ENCODE data around the gene PACS2.

PACS2 gene

DNA sequence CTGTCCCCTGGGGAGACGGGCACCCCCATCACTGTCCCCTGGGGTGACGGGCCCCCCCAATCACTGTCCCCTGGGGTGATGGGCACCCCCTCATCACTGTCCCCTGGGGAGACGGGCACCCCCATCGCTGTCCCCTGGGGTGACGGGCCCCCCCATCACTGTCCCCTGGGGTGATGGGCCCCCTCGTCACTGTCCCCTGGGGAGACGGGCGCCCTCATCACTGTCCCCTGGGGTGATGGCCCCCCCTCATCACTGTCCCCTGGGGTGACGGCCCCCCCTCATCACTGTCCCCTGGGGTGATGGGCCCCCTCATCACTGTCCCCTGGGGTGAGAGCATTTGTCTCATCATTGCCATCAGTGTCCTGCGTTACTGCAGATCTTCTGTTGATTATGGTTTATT is 38.6 kb downstream of the PACS2 start:
- DNase-seq (ENCODE audit: low read depth): no peak
- TF ChIP-seq, protein P1, sequence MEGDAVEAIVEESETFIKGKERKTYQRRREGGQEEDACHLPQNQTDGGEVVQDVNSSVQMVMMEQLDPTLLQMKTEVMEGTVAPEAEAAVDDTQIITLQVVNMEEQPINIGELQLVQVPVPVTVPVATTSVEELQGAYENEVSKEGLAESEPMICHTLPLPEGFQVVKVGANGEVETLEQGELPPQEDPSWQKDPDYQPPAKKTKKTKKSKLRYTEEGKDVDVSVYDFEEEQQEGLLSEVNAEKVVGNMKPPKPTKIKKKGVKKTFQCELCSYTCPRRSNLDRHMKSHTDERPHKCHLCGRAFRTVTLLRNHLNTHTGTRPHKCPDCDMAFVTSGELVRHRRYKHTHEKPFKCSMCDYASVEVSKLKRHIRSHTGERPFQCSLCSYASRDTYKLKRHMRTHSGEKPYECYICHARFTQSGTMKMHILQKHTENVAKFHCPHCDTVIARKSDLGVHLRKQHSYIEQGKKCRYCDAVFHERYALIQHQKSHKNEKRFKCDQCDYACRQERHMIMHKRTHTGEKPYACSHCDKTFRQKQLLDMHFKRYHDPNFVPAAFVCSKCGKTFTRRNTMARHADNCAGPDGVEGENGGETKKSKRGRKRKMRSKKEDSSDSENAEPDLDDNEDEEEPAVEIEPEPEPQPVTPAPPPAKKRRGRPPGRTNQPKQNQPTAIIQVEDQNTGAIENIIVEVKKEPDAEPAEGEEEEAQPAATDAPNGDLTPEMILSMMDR (conservative IDR thresholded peaks at IDR 0.05; ENCODE audit: low read depth, low read length): no peak
- H3K4me3 ChIP-seq (ENCODE audit: low read length): no peak overlapping the region

DNA sequence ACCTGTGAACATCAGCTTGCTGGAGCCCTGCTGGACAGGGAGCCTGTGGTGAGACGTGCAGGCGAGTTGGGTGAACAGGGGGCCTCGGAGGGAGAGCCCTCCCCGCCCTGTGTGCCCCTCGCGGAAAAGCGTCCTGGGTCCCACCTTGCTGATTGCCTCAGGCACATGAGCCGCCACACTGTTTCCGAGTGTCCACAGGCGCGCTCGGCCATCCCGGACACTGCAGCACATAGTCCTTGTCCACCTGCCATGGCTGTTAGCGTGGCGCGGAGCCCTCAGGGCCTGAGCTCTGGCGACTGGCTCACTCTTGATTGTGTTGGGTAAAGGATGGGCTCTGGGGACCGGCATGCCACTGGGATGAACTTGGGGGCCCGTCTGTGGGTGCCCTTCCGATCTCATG is 40.0 kb downstream of the PACS2 start:
- TF ChIP-seq, protein P1 (conservative IDR thresholded peaks at IDR 0.05; ENCODE audit: low read depth, low read length): no peak
- H3K4me3 ChIP-seq (ENCODE audit: low read length): no peak overlapping the region
- no peak for DNase-seq (ENCODE audit: low read depth)

DNA sequence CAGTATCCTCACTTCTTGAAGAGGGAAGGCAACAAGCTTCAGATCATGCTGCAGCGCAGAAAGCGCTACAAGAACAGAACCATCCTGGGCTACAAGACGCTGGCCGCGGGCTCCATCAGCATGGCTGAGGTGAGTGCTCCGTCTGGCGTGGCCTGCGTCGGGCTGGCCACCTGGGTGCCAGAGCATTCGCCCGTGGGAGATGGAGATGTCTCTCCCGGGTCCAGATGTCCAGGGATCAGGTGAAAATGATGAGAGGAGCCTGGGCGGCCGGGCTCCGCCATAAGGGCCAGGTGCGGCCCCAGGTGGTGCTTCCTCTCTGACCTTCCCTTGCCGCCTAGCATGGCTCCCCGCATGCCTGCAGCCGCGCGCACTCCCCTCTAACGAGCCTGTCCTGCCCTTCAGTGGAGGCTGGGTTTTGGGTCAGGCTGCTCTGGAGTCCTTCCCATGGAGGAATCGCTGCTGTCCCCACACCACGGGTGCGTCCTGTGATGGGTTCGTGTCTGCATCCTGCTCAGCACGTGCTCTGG is 40.6 kb downstream of the PACS2 start:
- H3K4me3 ChIP-seq (ENCODE audit: low read length): no peak overlapping the region
- DNase-seq (ENCODE audit: low read depth): no peak
- TF ChIP-seq, protein P1 (conservative IDR thresholded peaks at IDR 0.05; ENCODE audit: low read depth, low read length): no peak

DNA sequence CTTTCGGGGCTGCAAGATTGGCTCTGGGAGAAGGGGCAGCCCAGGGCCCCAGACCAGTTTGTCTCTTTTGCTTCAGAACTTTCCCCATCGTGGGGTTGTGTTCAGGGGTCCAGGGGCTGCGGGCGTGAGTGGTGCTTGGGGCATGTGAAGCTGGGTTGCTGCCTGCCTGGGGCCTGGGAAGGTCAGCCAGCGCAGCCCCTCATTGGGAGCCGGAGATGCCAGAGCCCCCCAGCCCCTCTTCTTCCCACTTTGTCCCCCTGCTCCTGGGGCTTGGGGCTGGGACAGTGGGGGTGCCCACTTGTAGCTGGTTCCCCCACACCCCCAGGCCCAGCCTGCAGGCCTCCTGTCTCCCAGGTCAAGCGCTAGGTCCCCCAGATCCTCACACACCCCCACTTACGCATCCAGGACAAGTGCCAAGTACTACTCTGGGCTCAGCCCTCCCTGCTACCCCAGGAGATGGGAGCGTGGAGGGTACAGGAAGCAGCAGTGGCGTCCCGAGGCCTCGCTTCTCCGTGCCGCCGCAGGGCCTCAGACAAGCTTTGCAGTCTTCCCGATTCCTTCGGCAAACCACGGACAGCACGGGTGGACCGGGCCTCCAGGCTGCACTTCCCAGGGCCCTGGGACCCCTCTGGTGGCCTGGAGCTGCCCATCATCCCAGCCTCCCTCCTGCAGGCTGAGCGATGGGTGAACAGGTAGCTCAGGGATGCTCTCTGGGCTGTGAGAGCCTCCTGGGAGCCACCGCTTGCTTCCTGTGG is 41.5 kb downstream of the PACS2 start:
- TF ChIP-seq, protein P1 (conservative IDR thresholded peaks at IDR 0.05; ENCODE audit: low read depth, low read length): no peak
- no peak overlapping the region for H3K4me3 ChIP-seq (ENCODE audit: low read length)
- DNase-seq (ENCODE audit: low read depth): no peak

DNA sequence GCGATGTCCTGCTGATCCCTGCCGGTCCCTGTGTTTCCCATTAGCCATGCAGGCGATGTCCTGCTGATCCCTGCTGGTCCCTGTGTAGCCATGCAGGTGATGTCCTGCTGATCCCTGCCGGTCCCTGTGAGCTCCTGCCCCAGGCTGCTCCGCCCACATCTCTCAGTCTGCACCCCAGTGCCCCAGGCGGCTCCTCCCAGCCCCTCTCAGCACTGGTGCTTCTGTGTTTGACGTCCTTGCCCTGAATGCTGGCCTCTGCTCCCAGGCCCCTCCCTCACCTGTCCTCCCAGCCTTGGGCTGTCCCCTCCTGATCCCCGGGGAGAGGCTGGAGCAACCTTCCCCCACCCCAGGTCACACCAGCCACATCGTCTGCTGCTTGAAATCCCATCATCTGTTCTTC is 42.4 kb downstream of the PACS2 start:
- DNase-seq (ENCODE audit: low read depth): no peak
- H3K4me3 ChIP-seq (ENCODE audit: low read length): no peak overlapping the region
- TF ChIP-seq, protein P1 (conservative IDR thresholded peaks at IDR 0.05; ENCODE audit: low read depth, low read length): no peak

DNA sequence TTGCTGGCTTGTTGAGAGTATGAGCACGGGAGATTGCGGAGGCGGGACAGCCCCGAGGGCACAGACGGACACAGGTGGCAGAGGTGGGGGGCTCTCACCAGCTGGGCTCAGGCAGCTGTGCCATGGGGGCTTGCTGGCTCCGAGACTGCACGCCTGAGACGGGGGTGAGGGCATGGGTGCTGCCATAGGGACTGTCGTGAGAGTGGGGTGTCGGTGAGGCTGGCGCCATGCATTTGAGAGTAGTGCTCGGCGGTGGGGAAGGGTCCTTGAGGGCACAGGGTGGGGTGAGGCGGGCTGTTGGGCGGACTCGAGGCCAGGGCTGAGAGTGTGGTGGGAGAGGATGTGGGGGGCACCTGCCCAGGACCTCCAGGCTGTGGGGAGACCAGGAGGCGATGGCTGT is 43.1 kb downstream of the PACS2 start:
- no peak for DNase-seq (ENCODE audit: low read depth)
- TF ChIP-seq, protein P1 (conservative IDR thresholded peaks at IDR 0.05; ENCODE audit: low read depth, low read length): no peak
- H3K4me3 ChIP-seq (ENCODE audit: low read length): no peak overlapping the region

All from retinal pigment epithelial cell (primary cell).